Endothelial cell of umbilical vein (primary cell): ENCODE measurements around the gene MAP7D3. TPM values are rescaled to one million over a fixed set of nuclear protein-coding genes. Genes with fewer than 3 reads are reported as not detected.

Experiments
- BruUV-seq: library from RNA; stranded (reverse); fragments of 400-500 nt; replicated peaks from 2 replicates; lab custom pipeline; 2021; lab: Mats Ljungman, UMichigan
- CTCF ChIA-PET: fragments of 300-600, 350-600 bp; sonication (Branson Sonifier 250); formaldehyde crosslinking; loops from one replicate; lab custom pipeline; 2021; ENCODE audit warnings: antibody characterized with exemption, inconsistent platforms; lab: Charles Lee
- POLR2A ChIA-PET: fragments of 300-600, 350-600 bp; sonication (Branson Sonifier 250); formaldehyde crosslinking; loops from one replicate; lab custom pipeline; 2021; ENCODE audit warnings: antibody characterized with exemption, inconsistent platforms; lab: Charles Lee
- DNase-seq: peaks from one replicate; pipeline ENCODE4 v3.0.0-alpha.2; 2011; ENCODE audit warnings: low read depth, low spot score
- FAIRE-seq: peaks from 2 replicates; lab custom pipeline; 2011; peaks lifted over from hg19 to GRCh38; lab: Jason Lieb, UNC
- H2AFZ ChIP-seq: 2 replicates; pipeline ENCODE4 v1.6.0; 2012; ENCODE audit warnings: low read depth, low read length, control low read depth, inconsistent platforms
- H3K27ac ChIP-seq: 2 replicates; pipeline ENCODE4 v1.5.1; 2011; ENCODE audit warnings: low read depth, mild to moderate bottlenecking, control low read depth, low read length, moderate library complexity; ENCODE audit not compliant: insufficient read depth
- H3K27me3 ChIP-seq, 2 experiments: 2 replicates each; pipeline versions ENCODE4 v1.6.0 to v1.6.1; 2011; ENCODE audit warnings: low read length in 2 of 2, mixed read lengths in 1 of 2; ENCODE audit not compliant: control insufficient read depth in 2 of 2, insufficient read depth in 2 of 2
- H3K36me3 ChIP-seq, 2 experiments: 2 replicates in 1 of 2; 3 replicates in 1 of 2; pipeline ENCODE4 v1.5.1; 2011; ENCODE audit warnings: low read length in 2 of 2, mild to moderate bottlenecking in 1 of 2, moderate library complexity in 1 of 2; ENCODE audit not compliant: control insufficient read depth in 2 of 2, insufficient read depth in 2 of 2; ENCODE audit errors: extremely low read depth in 1 of 2
- H3K4me1 ChIP-seq: 3 replicates; pipeline ENCODE4 v1.5.1; 2011; ENCODE audit warnings: mild to moderate bottlenecking, low read length; ENCODE audit not compliant: control insufficient read depth, insufficient read depth; ENCODE audit errors: extremely low read depth
- H3K4me2 ChIP-seq: 2 replicates; pipeline ENCODE4 v1.6.1; 2011; ENCODE audit warnings: low read length, control low read depth, mixed read lengths; ENCODE audit not compliant: insufficient read depth
- H3K4me3 ChIP-seq, 3 experiments: fragments of 200-600 bp in 1 of 3; sonication (generic), shearing (Covaris generic) in 1 of 3; replicated peaks in 1 of 3; 2 replicates each; pipeline ENCODE4 v1.5.1; 2011 to 2016; ENCODE audit warnings: control low read depth in 3 of 3, low read length in 3 of 3, mild to moderate bottlenecking in 2 of 3, inconsistent platforms in 1 of 3, low read depth in 1 of 3, moderate library complexity in 1 of 3; ENCODE audit not compliant: insufficient read depth in 1 of 3
- H3K79me2 ChIP-seq: 2 replicates; pipeline ENCODE4 v1.6.0; 2012; ENCODE audit warnings: low read length, inconsistent platforms; ENCODE audit not compliant: control insufficient read depth, insufficient read depth
- H3K9ac ChIP-seq: replicated peaks from 2 replicates; pipeline ENCODE3; 2011; ENCODE audit warnings: low read length, control low read depth; ENCODE audit not compliant: insufficient read depth; ENCODE audit errors: extremely low read depth
- H3K9me1 ChIP-seq: replicated peaks from 3 replicates; pipeline ENCODE4 v1.6.0; 2011; ENCODE audit warnings: mild to moderate bottlenecking, low read length; ENCODE audit not compliant: control insufficient read depth, insufficient read depth; ENCODE audit errors: extremely low read depth
- H3K9me3 ChIP-seq: replicated peaks from 2 replicates; pipeline ENCODE4 v1.5.1; 2012; ENCODE audit warnings: low read length, inconsistent platforms; ENCODE audit not compliant: control insufficient read depth, insufficient read depth
- H4K20me1 ChIP-seq: replicated peaks from 2 replicates; pipeline ENCODE3; 2011; ENCODE audit warnings: mild to moderate bottlenecking, low read length; ENCODE audit not compliant: control insufficient read depth, insufficient read depth; ENCODE audit errors: extremely low read depth
- CTCF ChIP-seq, 2 donors: IDR thresholded peaks; 1 replicate in 1 of 2; 2 replicates in 1 of 2; pipeline ENCODE4 v1.5.1; 2011; ENCODE audit warnings: low read length in 2 of 2, mild to moderate bottlenecking in 2 of 2, moderate library complexity in 2 of 2, control low read depth in 1 of 2, inconsistent platforms in 1 of 2, low read depth in 1 of 2; ENCODE audit not compliant: insufficient read depth in 1 of 2; ENCODE audit errors: extremely low read depth in 1 of 2
- FOS ChIP-seq: IDR thresholded peaks from 2 replicates; pipeline ENCODE4 v1.6.1; 2011; ENCODE audit warnings: mild to moderate bottlenecking, low read length, moderate library complexity, borderline replicate concordance; ENCODE audit not compliant: insufficient read depth
- JUN ChIP-seq: IDR thresholded peaks from 2 replicates; pipeline ENCODE4 v1.6.1; 2011; ENCODE audit warnings: borderline replicate concordance, low read depth; ENCODE audit not compliant: insufficient read length, insufficient read depth
- MYC ChIP-seq: IDR thresholded peaks from one replicate; pipeline ENCODE4 v1.6.1; 2011; ENCODE audit warnings: mild to moderate bottlenecking, low read depth, low read length
- dilution Hi-C: fragments of 300-500 bp; cut with MboI; formaldehyde crosslinking; loops from one replicate; pipeline ENCODE4 v1.15.0; 2019; ENCODE audit warnings: low sequenced_read_pairs; ENCODE audit not compliant: extremely low pct_ligation_motif_present
- intact Hi-C: fragments of 100-400 bp; cut with micrococcal nuclease; formaldehyde crosslinking; loops from one replicate; pipeline ENCODE4 v1.10.0; 2022
- polyA plus RNA-seq, 4 experiments: library from polyadenylated mRNA; depleted of rRNA in 3 of 4; stranded (reverse) in 3 of 4; unstranded in 1 of 4; fragments of >200 nt; gene quantifications; 2 replicates each; pipeline versions ENCODE4 v1.2.1 to v1.2.3, GENCODE V29; 2011 to 2012; ENCODE audit warnings: missing spikeins in 1 of 4
- total RNA-seq: library from RNA; stranded (reverse); gene quantifications from 2 replicates; pipeline ENCODE4 v1.2.3, GENCODE V29; 2021
- TF ChIP-seq, protein P1 (sequence below): IDR thresholded peaks from 2 replicates; pipeline ENCODE4 v1.6.1; 2011; ENCODE audit not compliant: insufficient read depth, insufficient read length

The MAP7D3 gene
- total and polyA plus RNA-seq, 2 donors (not counting 3 experiments of a cell fraction or from before 2014, with no cell fraction given): 6.5 to 22.8 TPM

- POLR2A ChIA-PET: no interaction called here
- FAIRE-seq (peak; percentile 63), DNase-seq (no peak)
- no peak for TF ChIP-seq JUN
- no peak for TF ChIP-seq FOS
- TF ChIP-seq, protein P1, sequence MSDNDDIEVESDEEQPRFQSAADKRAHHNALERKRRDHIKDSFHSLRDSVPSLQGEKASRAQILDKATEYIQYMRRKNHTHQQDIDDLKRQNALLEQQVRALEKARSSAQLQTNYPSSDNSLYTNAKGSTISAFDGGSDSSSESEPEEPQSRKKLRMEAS: no peak
- TF ChIP-seq CTCF (IDR thresholded peaks at IDR 0.05; ENCODE audit: extremely low read depth in 1 of 2, insufficient read depth in 1 of 2, low read depth in 1 of 2, low read length in 2 of 2): no peak
- TF ChIP-seq MYC: no peak
- intact Hi-C loops: loop anchor here (1.0 kb wide), 2 partner anchors 40 to 181 kb away; no protein-coding TSS in a partner anchor
- Histone ChIP-seq H3K4me1 (peaks cover 4% of the 10 kb centered on the region), H3K9ac (no peak overlapping the region), H3K4me2 (no peak overlapping the region), H3K36me3 (no peaks in the 10 kb centered on the region), H4K20me1 (no peaks in the 10 kb centered on the region), H2AFZ (no peak overlapping the region), H3K27ac (no peak overlapping the region), H3K4me3 (no peak overlapping the region), H3K9me3 (no peaks in the 10 kb centered on the region), H3K9me1 (no peaks in the 10 kb centered on the region), H3K27me3 (no peaks in the 10 kb centered on the region), H3K79me2 (no peaks in the 10 kb centered on the region)
- BruUV-seq: no TSS peak
- dilution Hi-C loops: no loop called here
- CTCF ChIA-PET: interaction anchor here (1.0 to 4.3 kb wide), 15 partner anchors 10 to 184 kb away, joined by 3 to 134 read pairs (median 5); no protein-coding TSS in a partner anchor
Measured at GRCh38 chrX:136209751-136210150, 41.4 kb downstream of the MAP7D3 start.
